T-cell (primary cell): ENCODE measurements around the gene STK35. TPM values are rescaled to one million over a fixed set of nuclear protein-coding genes. Genes with fewer than 3 reads are reported as not detected.

Experiments
- ATAC-seq, 4 experiments: fragments of 200-7000 bp in 3 of 4; fragments of 150-1000 bp in 1 of 4; cut with Tn5 transposase; replicated peaks in 1 of 4; 1 replicate in 3 of 4; 2 replicates in 1 of 4; pipeline ENCODE4 v1.10.0; 2021; ENCODE audit warnings: moderate library complexity in 3 of 4, mild to moderate bottlenecking in 2 of 4, moderate number of reproducible peaks in 1 of 4
- CTCF ChIA-PET, 2 donors: fragments of 300-600 bp; sonication (Branson Sonifier 250); formaldehyde crosslinking; loops; one replicate each; lab custom pipeline; 2022; ENCODE audit warnings: antibody characterized with exemption in 2 of 2; lab: Charles Lee
- POLR2A ChIA-PET, 2 donors: fragments of 300-600 bp; sonication (Branson Sonifier 250); formaldehyde crosslinking; loops; one replicate each; lab custom pipeline; 2022; ENCODE audit warnings: antibody characterized with exemption in 2 of 2; lab: Charles Lee
- DNase-seq, 35 experiments: peaks; one replicate each; pipeline versions ENCODE4 v3.0.0 to v3.0.0-alpha.2; 2013 to 2023
- H3K27ac ChIP-seq: one replicate; pipeline ENCODE4 v1.5.1; 2013; ENCODE audit warnings: low read length
- H3K27me3 ChIP-seq, 2 experiments: replicated peaks in 1 of 2; 1 replicate in 1 of 2; 2 replicates in 1 of 2; pipeline versions ENCODE4 v1.6.1 to v1.7.0; 2013; ENCODE audit warnings: low read length in 1 of 2, mixed read lengths in 1 of 2; ENCODE audit not compliant: control insufficient read depth in 2 of 2, insufficient read depth in 2 of 2; ENCODE audit errors: extremely low read depth in 1 of 2
- H3K36me3 ChIP-seq, 2 donors: 1 replicate in 1 of 2; 2 replicates in 1 of 2; pipeline versions ENCODE4 v1.6.1 to v1.7.0; 2013; ENCODE audit warnings: low read length in 1 of 2; ENCODE audit not compliant: control insufficient read depth in 2 of 2, insufficient read depth in 1 of 2; ENCODE audit errors: extremely low read depth in 1 of 2
- H3K4me1 ChIP-seq, 2 experiments: 1 replicate in 1 of 2; 2 replicates in 1 of 2; pipeline versions ENCODE4 v1.6.1 to v1.7.0; 2013; ENCODE audit warnings: low read length in 2 of 2, mixed read lengths in 1 of 2; ENCODE audit not compliant: insufficient read depth in 2 of 2, control insufficient read depth in 1 of 2; ENCODE audit errors: extremely low read depth in 1 of 2
- H3K4me3 ChIP-seq, 2 donors: 1 replicate in 1 of 2; 2 replicates in 1 of 2; pipeline versions ENCODE4 v1.5.1 to v1.7.0; 2013; ENCODE audit warnings: mild to moderate bottlenecking in 2 of 2, low read length in 1 of 2, moderate library complexity in 1 of 2; ENCODE audit not compliant: control insufficient read depth in 1 of 2; ENCODE audit errors: extremely low read depth in 1 of 2
- H3K9me3 ChIP-seq: 2 replicates; pipeline ENCODE4 v1.7.0; 2013
- H3K27ac Mint-ChIP-seq, 2 donors: one replicate each; pipeline ENCODE4 v1.8.0; 2020 to 2021; ENCODE audit warnings: mild to moderate bottlenecking in 2 of 2, mixed read lengths in 2 of 2
- H3K27me3 Mint-ChIP-seq, 2 donors: one replicate each; pipeline ENCODE4 v1.8.0; 2021 to 2022; ENCODE audit warnings: mixed read lengths in 2 of 2
- H3K36me3 Mint-ChIP-seq: one replicate; pipeline ENCODE4 v1.8.0; 2021; ENCODE audit warnings: mixed read lengths
- H3K4me1 Mint-ChIP-seq, 3 donors: one replicate each; pipeline ENCODE4 v1.8.0; 2020 to 2022; ENCODE audit warnings: mixed read lengths in 3 of 3, mild to moderate bottlenecking in 1 of 3
- H3K4me3 Mint-ChIP-seq, 3 donors: one replicate each; pipeline ENCODE4 v1.8.0; 2020 to 2022; ENCODE audit warnings: mild to moderate bottlenecking in 3 of 3, mixed read lengths in 3 of 3, moderate library complexity in 3 of 3
- H3K9me3 Mint-ChIP-seq, 3 donors: one replicate each; pipeline ENCODE4 v1.8.0; 2020 to 2022; ENCODE audit warnings: mixed read lengths in 3 of 3
- WGBS: methylation state at CpG from one replicate; pipeline ENCODE4 v1.1.5; 2013; ENCODE audit warnings: missing lambda C conversion rate; ENCODE audit not compliant: insufficient coverage; 5-methylcytosine and 5-hydroxymethylcytosine counted together
- total RNA-seq, 35 experiments: library from RNA in 6 of 35; stranded (reverse) in 6 of 35; fragments of 120-200 nt in 1 of 35; gene quantifications; one replicate each; pipeline versions ENCODE4 v1.2.1 to v1.2.4 and lab custom pipeline; 2013 to 2026

The STK35 gene
- total RNA-seq, 5 donors from 2014 or later (not counting 1 experiment from before 2014, with no cell fraction given), result 16.2 to 20.6 (median 19.3) TPM

- peaks cover 41 to 50% of the 10 kb centered on the region in 2 donors for H3K27me3 Mint-ChIP-seq
These were observed 36.5 kb upstream of the STK35 start for GRCh38 chr20:2065099-2065498.

GRCh38 chr20:2066461-2067122 lies 35.0 kb upstream of the STK35 start:
- no peak for DNase-seq
- Histone ChIP-seq H3K36me3 (no peaks in the 10 kb centered on the region), H3K4me1 (no peaks in the 10 kb centered on the region), H3K27me3 (peaks cover 7 to 19% of the 10 kb centered on the region in 2 experiments), H3K4me3 (no peak overlapping the region), H3K9me3 (no peaks in the 10 kb centered on the region), H3K27ac (no peak overlapping the region)
- CTCF ChIA-PET, result no interaction called here
- Mint-ChIP-seq H3K36me3 (no peaks in the 10 kb centered on the region), H3K27me3 (peaks cover 45 to 62% of the 10 kb centered on the region in 2 donors), H3K9me3 (no peaks in the 10 kb centered on the region), H3K4me3 (no peak overlapping the region), H3K27ac (no peak overlapping the region), H3K4me1 (no peaks in the 10 kb centered on the region)
- WGBS, result 100% methylated on average over 1 of the region's 2 CpGs
- POLR2A ChIA-PET, result no interaction called here
- ATAC-seq, result no peak

More at GRCh38 chr20:2065099-2065498, 36.5 kb upstream of the STK35 start:
- ChIA-PET POLR2A (no interaction called here), CTCF (interaction anchor here in 1 of 2 donors (0.6 kb wide), 1 partner anchor 17 kb away, joined by 3 read pairs; no protein-coding TSS in a partner anchor)
- WGBS, result 11% methylated on average over 1 of the region's 3 CpGs
- H3K9me3 Mint-ChIP-seq, result no peaks in the 10 kb centered on the region
- Histone ChIP-seq H3K4me1 (no peaks in the 10 kb centered on the region), H3K9me3 (no peaks in the 10 kb centered on the region), H3K27me3 (peaks cover 7 to 16% of the 10 kb centered on the region in 2 experiments), H3K36me3 (no peaks in the 10 kb centered on the region), H3K27ac (no peak overlapping the region), H3K4me3 (no peak overlapping the region)
- DNase-seq, result no peak
- no peaks in the 10 kb centered on the region for H3K36me3 Mint-ChIP-seq
- no peaks in the 10 kb centered on the region for H3K4me1 Mint-ChIP-seq
- ATAC-seq, result no peak
- no peak overlapping the region for H3K27ac Mint-ChIP-seq
- H3K4me3 Mint-ChIP-seq, result no peak overlapping the region

- H3K27me3 Mint-ChIP-seq, result peaks cover 35 to 44% of the 10 kb centered on the region in 2 donors
- ChIA-PET CTCF (no interaction called here), POLR2A (no interaction called here)
- H3K4me3 ChIP-seq, result no peak overlapping the region
- WGBS, result 69% methylated on average over 3 of the region's 4 CpGs
- H3K4me3 Mint-ChIP-seq, result no peak overlapping the region
- H3K9me3 Mint-ChIP-seq, result no peaks in the 10 kb centered on the region
- H3K27ac Mint-ChIP-seq, result no peak overlapping the region
- H3K9me3 ChIP-seq, result no peaks in the 10 kb centered on the region
- H3K36me3 ChIP-seq, result no peaks in the 10 kb centered on the region
- DNase-seq (no peak), ATAC-seq (no peak)
- no peaks in the 10 kb centered on the region for H3K4me1 ChIP-seq
- H3K4me1 Mint-ChIP-seq, result no peaks in the 10 kb centered on the region
- no peak overlapping the region for H3K27ac ChIP-seq
- H3K27me3 ChIP-seq, result peaks cover 0 to 13% of the 10 kb centered on the region in 2 experiments
- H3K36me3 Mint-ChIP-seq, result no peaks in the 10 kb centered on the region
These were observed 20.9 kb upstream of the STK35 start for GRCh38 chr20:2080532-2081224.

- H3K9me3 ChIP-seq, result no peaks in the 10 kb centered on the region
- Mint-ChIP-seq H3K9me3 (no peaks in the 10 kb centered on the region), H3K4me1 (no peaks in the 10 kb centered on the region), H3K27ac (no peak overlapping the region), H3K27me3 (peaks cover 27 to 43% of the 10 kb centered on the region in 2 donors), H3K4me3 (no peak overlapping the region), H3K36me3 (no peaks in the 10 kb centered on the region)
- H3K27ac ChIP-seq, result no peak overlapping the region
- DNase-seq (no peak), ATAC-seq (no peak)
- no CpG with 5 or more reads among the region's 5 CpGs for WGBS
- H3K36me3 ChIP-seq, result no peaks in the 10 kb centered on the region
- H3K27me3 ChIP-seq, result peaks cover 0 to 9% of the 10 kb centered on the region in 2 experiments
- H3K4me1 ChIP-seq, result no peaks in the 10 kb centered on the region
- ChIA-PET CTCF (no interaction called here), POLR2A (no interaction called here)
- no peak overlapping the region for H3K4me3 ChIP-seq
These were observed 16.9 kb upstream of the STK35 start for GRCh38 chr20:2084703-2085102.

- ChIA-PET CTCF (no interaction called here), POLR2A (interaction anchor here in 1 of 2 donors (0.7 kb wide), 1 partner anchor 1175 kb away, joined by 6 read pairs; no protein-coding TSS in a partner anchor)
- no peak overlapping the region for H3K4me3 Mint-ChIP-seq
- peaks cover 26 to 38% of the 10 kb centered on the region in 2 donors for H3K27me3 Mint-ChIP-seq
- no peak for DNase-seq
- ATAC-seq, result no peak
- H3K4me1 Mint-ChIP-seq, result no peaks in the 10 kb centered on the region
- no peak overlapping the region for H3K4me3 ChIP-seq
- H3K27ac Mint-ChIP-seq, result no peak overlapping the region
- no peaks in the 10 kb centered on the region for H3K36me3 Mint-ChIP-seq
- 73% methylated on average over 6 of the region's 11 CpGs for WGBS
- no peak overlapping the region for H3K27ac ChIP-seq
- H3K27me3 ChIP-seq, result peaks cover 0 to 9% of the 10 kb centered on the region in 2 experiments
- no peaks in the 10 kb centered on the region for H3K9me3 Mint-ChIP-seq
- no peaks in the 10 kb centered on the region for H3K9me3 ChIP-seq
- no peaks in the 10 kb centered on the region for H3K36me3 ChIP-seq
- H3K4me1 ChIP-seq, result no peaks in the 10 kb centered on the region
These were observed 15.2 kb upstream of the STK35 start for GRCh38 chr20:2086177-2086979.

GRCh38 chr20:2086980-2087377 lies 14.6 kb upstream of the STK35 start:
- peaks cover 0 to 9% of the 10 kb centered on the region in 2 experiments for H3K27me3 ChIP-seq
- ATAC-seq, result no peak
- Mint-ChIP-seq H3K4me1 (no peaks in the 10 kb centered on the region), H3K9me3 (no peaks in the 10 kb centered on the region), H3K36me3 (no peaks in the 10 kb centered on the region), H3K27ac (no peak overlapping the region), H3K27me3 (peaks cover 26 to 33% of the 10 kb centered on the region in 2 donors), H3K4me3 (no peak overlapping the region)
- H3K27ac ChIP-seq, result no peak overlapping the region
- no peak overlapping the region for H3K4me3 ChIP-seq
- no peaks in the 10 kb centered on the region for H3K4me1 ChIP-seq
- CTCF ChIA-PET, result no interaction called here
- no peak for DNase-seq
- no peaks in the 10 kb centered on the region for H3K9me3 ChIP-seq
- WGBS, result 67% methylated on average over 2 of the region's 2 CpGs
- POLR2A ChIA-PET, result interaction anchor here in 1 of 2 donors (0.7 kb wide), 1 partner anchor 1176 kb away, joined by 6 read pairs; no protein-coding TSS in a partner anchor
- no peaks in the 10 kb centered on the region for H3K36me3 ChIP-seq
